ENCODE measurements around the gene EXOC3L4.
A peak's percentile ranks its signal among the peaks of the same experiment; 100 is the strongest.

EXOC3L4 gene

GRCh38 chr14:103155826-103156394 lies 61.4 kb downstream of the EXOC3L4 start:
- H3K9me3 Mint-ChIP-seq, result no peaks in the 10 kb centered on the region
- no peak for DNase-seq
- TF ChIP-seq CTCF (IDR thresholded peaks at IDR 0.05), result no peak
- no peaks in the 10 kb centered on the region for H3K36me3 Mint-ChIP-seq (ENCODE audit: low read depth)
- no peak overlapping the region for H3K4me3 Mint-ChIP-seq
- peaks cover 39% of the 10 kb centered on the region for H3K4me1 Mint-ChIP-seq
- peaks cover 19% of the 10 kb centered on the region for H3K27me3 Mint-ChIP-seq (ENCODE audit: low read depth, poor library complexity)
- no peak overlapping the region for H3K27ac Mint-ChIP-seq

GRCh38 chr14:103156651-103157378 lies 62.3 kb downstream of the EXOC3L4 start:
- Mint-ChIP-seq H3K27ac (peak overlapping the region; percentile 51), H3K36me3 (ENCODE audit: low read depth) (no peaks in the 10 kb centered on the region)

GRCh38 chr14:103157969-103158368 lies 63.4 kb downstream of the EXOC3L4 start:
- Mint-ChIP-seq H3K27ac (no peak overlapping the region), H3K4me3 (no peak overlapping the region), H3K36me3 (ENCODE audit: low read depth) (no peaks in the 10 kb centered on the region), H3K9me3 (peaks cover 14% of the 10 kb centered on the region), H3K4me1 (peaks cover 42% of the 10 kb centered on the region), H3K27me3 (ENCODE audit: low read depth, poor library complexity) (peaks cover 18% of the 10 kb centered on the region)
- no peak for DNase-seq
- TF ChIP-seq CTCF (IDR thresholded peaks at IDR 0.05), result no peak

More at GRCh38 chr14:103156651-103157378, 62.3 kb downstream of the EXOC3L4 start:
- DNase-seq, result peak; percentile 46
- H3K9me3 Mint-ChIP-seq, result peaks cover 2% of the 10 kb centered on the region
- H3K4me1 Mint-ChIP-seq, result peaks cover 42% of the 10 kb centered on the region
- peak overlapping the region; percentile 58 for H3K4me3 Mint-ChIP-seq
- TF ChIP-seq CTCF (IDR thresholded peaks at IDR 0.05), result no peak
- H3K27me3 Mint-ChIP-seq (ENCODE audit: low read depth, poor library complexity), result peaks cover 19% of the 10 kb centered on the region

GRCh38 chr14:103158688-103159087 lies 64.2 kb downstream of the EXOC3L4 start:
- H3K27me3 Mint-ChIP-seq (ENCODE audit: low read depth, poor library complexity), result peaks cover 21% of the 10 kb centered on the region
- peaks cover 15% of the 10 kb centered on the region for H3K9me3 Mint-ChIP-seq
- DNase-seq, result no peak
- H3K27ac Mint-ChIP-seq, result no peak overlapping the region
- TF ChIP-seq CTCF (IDR thresholded peaks at IDR 0.05), result no peak
- peaks cover 42% of the 10 kb centered on the region for H3K4me1 Mint-ChIP-seq
- H3K36me3 Mint-ChIP-seq (ENCODE audit: low read depth), result no peaks in the 10 kb centered on the region
- no peak overlapping the region for H3K4me3 Mint-ChIP-seq
